Fibroblast of lung (primary cell): ENCODE measurements around the gene DGKG. TPM values are rescaled to one million over a fixed set of nuclear protein-coding genes. Genes with fewer than 3 reads are reported as not detected.
A peak's percentile ranks its signal among the peaks of the same experiment; 100 is the strongest.

ENCODE experiments used
- DNase-seq, 2 donors: peaks; one replicate each; pipeline versions ENCODE4 v3.0.0 to v3.0.0-alpha.2; 2010; ENCODE audit warnings: low read depth in 2 of 2
- H2AFZ ChIP-seq: 2 replicates; pipeline ENCODE4 v1.5.1; 2012; ENCODE audit warnings: low read length, control low read depth, inconsistent platforms
- H3K27ac ChIP-seq: 2 replicates; pipeline ENCODE4 v1.5.1; 2011; ENCODE audit warnings: low read length, control low read depth; ENCODE audit not compliant: insufficient read depth
- H3K27me3 ChIP-seq: 2 replicates; pipeline ENCODE4 v1.5.1; 2011; ENCODE audit warnings: mild to moderate bottlenecking, low read length; ENCODE audit not compliant: control insufficient read depth, insufficient read depth
- H3K36me3 ChIP-seq: 2 replicates; pipeline ENCODE4 v1.5.1; 2011; ENCODE audit warnings: low read length; ENCODE audit not compliant: control insufficient read depth, insufficient read depth
- H3K4me1 ChIP-seq: 2 replicates; pipeline ENCODE4 v1.5.1; 2011; ENCODE audit warnings: low read length; ENCODE audit not compliant: control insufficient read depth, insufficient read depth; ENCODE audit errors: extremely low read depth
- H3K4me2 ChIP-seq: 2 replicates; pipeline ENCODE4 v1.5.1; 2011; ENCODE audit warnings: low read length, control low read depth; ENCODE audit not compliant: insufficient read depth; ENCODE audit errors: extremely low read depth
- H3K4me3 ChIP-seq, 4 experiments: fragments of 200-600 bp in 1 of 4; sonication (generic) in 1 of 4; replicated peaks in 1 of 4; 2 replicates each; pipeline ENCODE4 v1.5.1; 2011 to 2016; ENCODE audit warnings: low read length in 4 of 4, low read depth in 3 of 4, mild to moderate bottlenecking in 3 of 4, control low read depth in 2 of 4, inconsistent platforms in 1 of 4, mixed read lengths in 1 of 4; ENCODE audit not compliant: insufficient read depth in 1 of 4; ENCODE audit errors: control extremely low read depth in 1 of 4
- H3K79me2 ChIP-seq: 2 replicates; pipeline ENCODE4 v1.5.1; 2012; ENCODE audit warnings: mild to moderate bottlenecking, low read length, inconsistent platforms; ENCODE audit not compliant: control insufficient read depth, insufficient read depth
- H3K9ac ChIP-seq: 2 replicates; pipeline ENCODE4 v1.5.1; 2011; ENCODE audit warnings: mild to moderate bottlenecking, low read length, control low read depth; ENCODE audit not compliant: insufficient read depth
- H3K9me3 ChIP-seq: 2 replicates; pipeline ENCODE4 v1.5.1; 2012; ENCODE audit warnings: low read depth, low read length; ENCODE audit not compliant: control insufficient read depth, insufficient read depth
- H4K20me1 ChIP-seq: 2 replicates; pipeline ENCODE4 v1.5.1; 2011; ENCODE audit warnings: low read length; ENCODE audit not compliant: control insufficient read depth, insufficient read depth; ENCODE audit errors: extremely low read depth
- EZH2 ChIP-seq: IDR thresholded peaks from 2 replicates; pipeline ENCODE4 v1.5.1; 2012; ENCODE audit warnings: low read length, control low read depth, mild to moderate bottlenecking; ENCODE audit errors: missing control alignments
- polyA plus RNA-seq, 2 donors: library from polyadenylated mRNA; depleted of rRNA in 1 of 2; stranded (reverse) in 1 of 2; unstranded in 1 of 2; fragments of >200 nt; gene quantifications; 2 replicates each; pipeline ENCODE4 v1.2.1, GENCODE V29; 2011 to 2012; ENCODE audit warnings: missing spikeins in 1 of 2
- total RNA-seq: library from RNA; depleted of rRNA; stranded (reverse); fragments of >200 nt; gene quantifications from 2 replicates; pipeline ENCODE4 v1.2.1, GENCODE V29; 2014
- TF ChIP-seq, protein P1 (sequence below), 2 donors: IDR thresholded peaks in 1 of 2; conservative IDR thresholded peaks in 1 of 2; 1 replicate in 1 of 2; 2 replicates in 1 of 2; pipeline ENCODE4 v1.5.1; 2011 to 2012; ENCODE audit warnings: low read length in 2 of 2, control low read depth in 1 of 2, inconsistent platforms in 1 of 2, low read depth in 1 of 2, mild to moderate bottlenecking in 1 of 2

DGKG gene
- total and polyA plus RNA-seq, 2 donors (not counting 1 experiment from before 2014, with no cell fraction given), result 3.7 to 4.8 TPM

- peaks cover 19% of the 10 kb centered on the region for H3K79me2 ChIP-seq
- peaks cover 10% of the 10 kb centered on the region for H3K4me1 ChIP-seq
- no peaks in the 10 kb centered on the region for H3K9me3 ChIP-seq
- peaks cover 2% of the 10 kb centered on the region for H3K27me3 ChIP-seq
- no peak overlapping the region for H2AFZ ChIP-seq
- DNase-seq, result no peak
- H3K27ac ChIP-seq, result no peak overlapping the region
- H3K4me3 ChIP-seq, result no peak overlapping the region
- no peaks in the 10 kb centered on the region for H3K36me3 ChIP-seq
- no peaks in the 10 kb centered on the region for H4K20me1 ChIP-seq
- H3K4me2 ChIP-seq, result no peak overlapping the region
- no peak overlapping the region for H3K9ac ChIP-seq
- TF ChIP-seq, protein P1, sequence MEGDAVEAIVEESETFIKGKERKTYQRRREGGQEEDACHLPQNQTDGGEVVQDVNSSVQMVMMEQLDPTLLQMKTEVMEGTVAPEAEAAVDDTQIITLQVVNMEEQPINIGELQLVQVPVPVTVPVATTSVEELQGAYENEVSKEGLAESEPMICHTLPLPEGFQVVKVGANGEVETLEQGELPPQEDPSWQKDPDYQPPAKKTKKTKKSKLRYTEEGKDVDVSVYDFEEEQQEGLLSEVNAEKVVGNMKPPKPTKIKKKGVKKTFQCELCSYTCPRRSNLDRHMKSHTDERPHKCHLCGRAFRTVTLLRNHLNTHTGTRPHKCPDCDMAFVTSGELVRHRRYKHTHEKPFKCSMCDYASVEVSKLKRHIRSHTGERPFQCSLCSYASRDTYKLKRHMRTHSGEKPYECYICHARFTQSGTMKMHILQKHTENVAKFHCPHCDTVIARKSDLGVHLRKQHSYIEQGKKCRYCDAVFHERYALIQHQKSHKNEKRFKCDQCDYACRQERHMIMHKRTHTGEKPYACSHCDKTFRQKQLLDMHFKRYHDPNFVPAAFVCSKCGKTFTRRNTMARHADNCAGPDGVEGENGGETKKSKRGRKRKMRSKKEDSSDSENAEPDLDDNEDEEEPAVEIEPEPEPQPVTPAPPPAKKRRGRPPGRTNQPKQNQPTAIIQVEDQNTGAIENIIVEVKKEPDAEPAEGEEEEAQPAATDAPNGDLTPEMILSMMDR (conservative IDR thresholded peaks at IDR 0.05 in 1 of 2, IDR thresholded peaks at IDR 0.05 in 1 of 2; ENCODE audit: low read depth in 1 of 2, low read length in 2 of 2), result no peak
- TF ChIP-seq EZH2, result no peak
Measured at GRCh38 chr3:186110975-186111974, 250.8 kb downstream of the DGKG start.

GRCh38 chr3:186109897-186110803 lies 251.9 kb downstream of the DGKG start:
- Histone ChIP-seq H3K27me3 (peaks cover under 1% of the 10 kb centered on the region), H3K9me3 (no peaks in the 10 kb centered on the region), H3K4me3 (peak overlapping the region; percentile 61 to 79 (median 66)), H2AFZ (peak overlapping the region; percentile 67), H4K20me1 (no peaks in the 10 kb centered on the region), H3K9ac (peak overlapping the region; percentile 75), H3K4me2 (peak overlapping the region; percentile 98), H3K79me2 (peaks cover 30% of the 10 kb centered on the region), H3K36me3 (no peaks in the 10 kb centered on the region), H3K4me1 (peaks cover 12% of the 10 kb centered on the region), H3K27ac (peak overlapping the region; percentile 91)
- DNase-seq, result peak; percentile 30 to 57
- TF ChIP-seq EZH2, result no peak
- TF ChIP-seq, protein P1 (conservative IDR thresholded peaks at IDR 0.05 in 1 of 2, IDR thresholded peaks at IDR 0.05 in 1 of 2; ENCODE audit: low read depth in 1 of 2, low read length in 2 of 2), result no peak
